ENCODE results near the gene ZSCAN5A.

GRCh38 chr19:56299688-56300087 is 15.0 kb downstream of the ZSCAN5A start:
- TF ChIP-seq EP300 (IDR thresholded peaks at IDR 0.05) (no peak), POLR2AphosphoS5 (IDR thresholded peaks at IDR 0.05) (no peak), CTCF (IDR thresholded peaks at IDR 0.05) (no peak), POLR2A (IDR thresholded peaks at IDR 0.05) (no peak)
